ENCODE results near the gene PMM1. TPM values are rescaled to one million over a fixed set of nuclear protein-coding genes. Genes with fewer than 3 reads are reported as not detected.

The PMM1 gene
- polyA plus RNA-seq, 1 of the 3 experiments (the other 2 are of a cell fraction) = 46.4 TPM

GRCh38 chr22:41621911-41622179, 32.2 kb upstream of the PMM1 start:
- 0% methylated on average over 8 of the region's 8 CpGs for WGBS (ENCODE audit: low lambda C conversion rate)
- Histone ChIP-seq H3K4me3 (ENCODE audit: low read depth in 2 of 2, low read length in 1 of 2) (peak overlapping the region; percentile 78 to 89), H3K9me2 (no peaks in the 10 kb centered on the region), H3K4me2 (peak overlapping the region; percentile 91), H3K9me3 (no peaks in the 10 kb centered on the region), H2AFZ (ENCODE audit: low read depth) (no peak overlapping the region), H3K9ac (peak overlapping the region; percentile 94), H4K20me1 (ENCODE audit: insufficient read depth) (no peaks in the 10 kb centered on the region), H3K36me3 (replicated peaks in 1 of 2; ENCODE audit: control insufficient read depth in 1 of 2, insufficient read depth in 2 of 2, low read length in 1 of 2) (peaks cover 0 to 6% of the 10 kb centered on the region in 2 experiments), H3K27me3 (ENCODE audit: insufficient read depth) (no peaks in the 10 kb centered on the region), H3K4me1 (ENCODE audit: control insufficient read depth in 1 of 2, insufficient read depth in 2 of 2, low read depth in 1 of 2, low read length in 1 of 2) (peaks cover 5% of the 10 kb centered on the region in 2 experiments; a peak in 3 of 4 replicates), H3K27ac (ENCODE audit: low read depth in 2 of 2, low read length in 1 of 2) (peak overlapping the region; percentile 19 to 97; a peak in 3 of 4 replicates), H3K79me2 (ENCODE audit: insufficient read depth) (peaks cover 59% of the 10 kb centered on the region), H3F3A (replicated peaks; ENCODE audit: insufficient read depth) (peaks cover 3% of the 10 kb centered on the region)
- CTCF ChIA-PET = interaction anchor here (1.1 to 1.2 kb wide), 2 partner anchors 78 to 218 kb away, joined by 3 to 4 read pairs; no protein-coding TSS in a partner anchor
- no peak for DNase-seq
- TF ChIP-seq TEAD4 (IDR thresholded peaks at IDR 0.05; ENCODE audit: borderline replicate concordance, insufficient read depth) = no peak
- TF ChIP-seq EZH2phosphoT487 (IDR thresholded peaks at IDR 0.05; ENCODE audit: borderline replicate concordance, low read depth) = no peak
- no peak for TF ChIP-seq JUND (IDR thresholded peaks at IDR 0.05)
- no peak for TF ChIP-seq YY1 (IDR thresholded peaks at IDR 0.05; ENCODE audit: low read depth)
- no peak for TF ChIP-seq EP300 (IDR thresholded peaks at IDR 0.05; ENCODE audit: borderline replicate concordance in 1 of 2, low read depth in 1 of 2, low read length in 1 of 2)
- TF ChIP-seq GATA2 (CRISPR knock-in tag; IDR thresholded peaks at IDR 0.05) = no peak
- TF ChIP-seq FOXM1 (IDR thresholded peaks at IDR 0.05; ENCODE audit: low read depth) = no peak
- no peak for TF ChIP-seq TCF12 (IDR thresholded peaks at IDR 0.05)
- no peak for TF ChIP-seq FOXJ3 (CRISPR knock-in tag; IDR thresholded peaks at IDR 0.05)
- TF ChIP-seq SMC3 (IDR thresholded peaks at IDR 0.05; ENCODE audit: low read depth, low read length) = no peak
- TF ChIP-seq MXI1 (IDR thresholded peaks at IDR 0.05; ENCODE audit: low read depth, low read length) = no peak
- TF ChIP-seq MEF2A (IDR thresholded peaks at IDR 0.05; ENCODE audit: borderline replicate concordance, low read depth) = no peak
- no peak for TF ChIP-seq USF2 (IDR thresholded peaks at IDR 0.05; ENCODE audit: borderline replicate concordance, low read depth, low read length)
- no peak for TF ChIP-seq CTCF (IDR thresholded peaks at IDR 0.05)
- TF ChIP-seq RXRA (IDR thresholded peaks at IDR 0.05; ENCODE audit: borderline replicate concordance, low read depth) = no peak
- no peak for TF ChIP-seq MAX (IDR thresholded peaks at IDR 0.05; ENCODE audit: low read depth)
- TF ChIP-seq USF1 (IDR thresholded peaks at IDR 0.05; ENCODE audit: borderline replicate concordance, low read depth) = no peak
- no peak for TF ChIP-seq ELF1 (IDR thresholded peaks at IDR 0.05)
- TF ChIP-seq FOSL2 (IDR thresholded peaks at IDR 0.05; ENCODE audit: borderline replicate concordance, low read depth) = no peak
- POLR2A ChIA-PET = interaction anchor here (0.5 kb wide), 1 partner anchor 17 kb away, joined by 3 read pairs; no protein-coding TSS in a partner anchor

All from SK-N-SH (cell line).